Common myeloid progenitor, CD34-positive (primary cell): ENCODE measurements around the gene MYO3A.

Experiments used
- CTCF ChIA-PET: fragments of 350-600 bp; sonication (Branson Sonifier 250); formaldehyde crosslinking; loops from one replicate; lab custom pipeline; 2021; ENCODE audit warnings: antibody characterized with exemption; lab: Charles Lee
- POLR2A ChIA-PET: fragments of 350-600 bp; sonication (Branson Sonifier 250); formaldehyde crosslinking; loops from one replicate; lab custom pipeline; 2021; ENCODE audit warnings: antibody characterized with exemption; lab: Charles Lee
- DNase-seq, 3 donors: peaks; one replicate each; pipeline versions ENCODE4 v3.0.0 to v3.0.0-alpha.2; 2013
- H3K27ac ChIP-seq, 2 experiments: 1 replicate in 1 of 2; 2 replicates in 1 of 2; pipeline ENCODE4 v1.7.0; 2013; ENCODE audit warnings: inconsistent platforms in 2 of 2, low read length in 2 of 2, mild to moderate bottlenecking in 2 of 2, low read depth in 1 of 2, moderate library complexity in 1 of 2; ENCODE audit not compliant: severe bottlenecking in 2 of 2, insufficient read depth in 1 of 2, poor library complexity in 1 of 2
- H3K27me3 ChIP-seq, 5 experiments: replicated peaks in 2 of 5; 1 replicate in 3 of 5; 2 replicates in 2 of 5; pipeline versions ENCODE4 v1.6.1 to v1.7.0; 2013; ENCODE audit warnings: low read length in 4 of 5, mild to moderate bottlenecking in 2 of 5, moderate library complexity in 2 of 5, inconsistent platforms in 1 of 5; ENCODE audit not compliant: insufficient read depth in 5 of 5, control insufficient read depth in 4 of 5
- H3K36me3 ChIP-seq, 4 experiments: 1 replicate in 2 of 4; 2 replicates in 2 of 4; pipeline versions ENCODE4 v1.6.1 to v1.7.0; 2013; ENCODE audit warnings: low read length in 3 of 4, control low read depth in 1 of 4, mild to moderate bottlenecking in 1 of 4; ENCODE audit not compliant: control insufficient read depth in 4 of 4, insufficient read depth in 4 of 4
- H3K4me1 ChIP-seq, 4 experiments: 1 replicate in 3 of 4; 2 replicates in 1 of 4; pipeline versions ENCODE4 v1.6.1 to v1.7.1; 2013; ENCODE audit warnings: low read length in 3 of 4, mild to moderate bottlenecking in 3 of 4, control low read depth in 1 of 4, inconsistent platforms in 1 of 4, moderate library complexity in 1 of 4; ENCODE audit not compliant: control insufficient read depth in 4 of 4, insufficient read depth in 4 of 4; ENCODE audit errors: control extremely low read depth in 1 of 4
- H3K4me3 ChIP-seq, 7 experiments: 1 replicate in 4 of 7; 2 replicates in 3 of 7; pipeline versions ENCODE4 v1.5.1 to v1.7.0; 2013; ENCODE audit warnings: mild to moderate bottlenecking in 7 of 7, low read length in 6 of 7, moderate library complexity in 6 of 7, inconsistent platforms in 2 of 7, low read depth in 2 of 7, control low read depth in 1 of 7; ENCODE audit not compliant: insufficient read depth in 4 of 7, control insufficient read depth in 1 of 7; ENCODE audit errors: extremely low read depth in 1 of 7
- H3K9me3 ChIP-seq, 5 experiments: 1 replicate in 4 of 5; 2 replicates in 1 of 5; pipeline versions ENCODE4 v1.6.1 to v1.7.1; 2013; ENCODE audit warnings: low read length in 4 of 5, mild to moderate bottlenecking in 2 of 5, inconsistent platforms in 1 of 5, low read depth in 1 of 5, moderate library complexity in 1 of 5; ENCODE audit not compliant: control insufficient read depth in 4 of 5, insufficient read depth in 2 of 5; ENCODE audit errors: control extremely low read depth in 1 of 5
- WGBS: methylation state at CpG from one replicate; pipeline ENCODE4 v1.1.5; 2013; ENCODE audit not compliant: insufficient coverage; 5-methylcytosine and 5-hydroxymethylcytosine counted together

The MYO3A gene

DNA sequence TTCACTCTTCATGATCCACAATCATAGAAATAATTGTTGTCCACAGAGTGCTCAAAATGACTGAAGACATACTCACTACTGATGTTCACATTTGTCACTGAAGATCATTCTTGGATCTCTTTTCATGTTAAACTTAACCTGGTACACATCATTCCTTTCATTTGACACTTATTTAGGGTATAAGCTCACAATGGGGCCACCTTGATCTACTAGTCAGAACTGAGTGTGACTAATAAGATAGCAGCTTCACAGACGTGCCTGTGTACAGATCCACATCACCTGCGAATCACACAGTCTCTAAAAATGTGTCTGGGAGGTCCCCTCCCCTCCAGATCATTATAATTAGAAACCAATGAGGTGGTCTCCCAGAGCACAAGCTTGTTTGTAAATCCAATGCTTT lies 304.3 kb downstream of the MYO3A start:
- H3K4me1 ChIP-seq = no peaks in the 10 kb centered on the region
- WGBS = 86% methylated on average over 2 of the region's 2 CpGs
- no peak overlapping the region for H3K27ac ChIP-seq
- peaks cover 2 to 33% (median 6%) of the 10 kb centered on the region in 5 experiments for H3K27me3 ChIP-seq
- no peak for DNase-seq
- no peaks in the 10 kb centered on the region for H3K9me3 ChIP-seq
- CTCF ChIA-PET = interaction anchor here (1.0 kb wide), 1 partner anchor 17 kb away, joined by 4 read pairs; no protein-coding TSS in a partner anchor
- no peak overlapping the region for H3K4me3 ChIP-seq
- no peaks in the 10 kb centered on the region for H3K36me3 ChIP-seq
- POLR2A ChIA-PET = no interaction called here

DNA sequence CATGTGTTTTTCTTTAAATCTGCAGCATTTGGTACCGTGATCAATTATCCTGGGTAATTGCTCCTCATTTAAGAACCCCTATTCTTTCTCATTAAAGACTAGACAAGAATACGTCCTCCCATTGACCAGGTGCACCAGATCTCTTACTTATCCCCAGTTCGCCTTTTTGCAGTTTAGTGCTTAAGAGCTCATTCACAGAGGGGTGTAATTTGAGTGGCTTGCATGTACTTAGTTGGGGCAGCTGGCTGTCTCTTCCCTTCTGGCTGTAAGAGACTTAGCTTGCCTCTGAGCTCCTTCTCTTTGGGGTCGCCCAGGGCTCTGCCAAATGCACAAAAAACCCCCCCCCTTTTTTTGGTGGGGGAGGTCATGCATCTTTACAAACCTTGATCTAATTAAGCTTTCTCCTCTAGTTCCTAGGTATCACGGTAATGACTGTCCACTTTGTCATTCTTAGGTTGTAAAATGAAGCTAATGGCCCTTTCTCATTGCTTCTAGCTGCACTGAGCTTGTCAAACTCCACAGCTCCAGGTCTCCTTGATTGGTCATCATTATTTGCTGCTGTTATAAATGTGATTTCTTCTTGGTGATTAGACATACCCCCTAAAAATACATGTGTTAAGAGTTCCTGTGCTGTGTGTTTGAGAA lies 308.8 kb downstream of the MYO3A start:
- CTCF ChIA-PET = interaction anchor here (1.1 kb wide), 1 partner anchor 26 kb away, joined by 3 read pairs; no protein-coding TSS in a partner anchor
- no peak for DNase-seq
- Histone ChIP-seq H3K4me3 (no peak overlapping the region), H3K4me1 (no peaks in the 10 kb centered on the region), H3K27me3 (peaks cover 2 to 25% (median 6%) of the 10 kb centered on the region in 5 experiments), H3K9me3 (no peaks in the 10 kb centered on the region), H3K27ac (no peak overlapping the region), H3K36me3 (no peaks in the 10 kb centered on the region)
- 20% methylated on average over 3 of the region's 5 CpGs for WGBS
- POLR2A ChIA-PET = no interaction called here

DNA sequence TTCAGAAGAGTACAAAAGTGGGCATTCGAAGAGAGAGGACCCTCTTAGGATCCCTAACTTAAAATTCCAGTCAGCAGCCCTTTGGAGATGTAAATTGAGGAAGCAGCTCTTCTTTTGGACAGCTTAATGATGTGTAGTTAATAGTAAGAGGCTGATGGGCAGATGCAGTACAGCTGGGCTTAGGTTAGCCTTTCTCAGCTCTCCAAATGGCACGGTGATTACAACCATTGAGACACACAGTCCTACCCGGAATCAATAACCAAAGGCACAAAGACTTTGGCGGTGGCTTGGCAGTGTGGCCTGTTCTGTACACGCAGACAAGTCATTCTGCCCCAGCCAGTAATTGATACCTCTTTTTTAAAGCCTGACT lies 309.3 kb downstream of the MYO3A start:
- Histone ChIP-seq H3K4me3 (no peak overlapping the region), H3K36me3 (no peaks in the 10 kb centered on the region), H3K4me1 (no peaks in the 10 kb centered on the region), H3K9me3 (no peaks in the 10 kb centered on the region), H3K27me3 (peaks cover 0 to 25% (median 6%) of the 10 kb centered on the region in 5 experiments), H3K27ac (no peak overlapping the region)
- CTCF ChIA-PET = interaction anchor here (1.1 kb wide), 1 partner anchor 26 kb away, joined by 3 read pairs; no protein-coding TSS in a partner anchor
- DNase-seq = no peak
- WGBS = 68% methylated on average over 3 of the region's 5 CpGs
- POLR2A ChIA-PET = no interaction called here

DNA sequence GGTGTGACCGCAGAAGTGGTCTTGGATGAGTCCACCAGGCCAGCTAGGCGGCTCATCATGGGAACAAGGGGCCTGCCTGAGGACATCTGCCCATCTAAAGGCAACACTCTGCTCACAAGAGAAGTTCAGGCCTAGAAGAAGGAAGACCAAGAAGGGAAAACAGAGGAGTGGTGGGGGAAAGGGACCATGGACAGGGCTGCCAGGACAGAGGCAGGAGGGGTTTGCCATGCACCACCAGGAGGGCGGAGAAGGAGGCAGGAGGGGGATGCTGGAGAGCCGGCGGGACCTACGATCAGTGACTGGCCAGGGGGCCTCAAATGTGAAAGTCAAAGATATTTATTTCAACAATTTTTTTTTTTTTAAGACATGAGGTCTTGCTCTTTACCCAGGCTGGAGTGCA lies 315.7 kb downstream of the MYO3A start:
- Histone ChIP-seq H3K36me3 (no peaks in the 10 kb centered on the region), H3K27ac (no peak overlapping the region), H3K27me3 (peaks cover 0 to 4% (median 0%) of the 10 kb centered on the region in 5 experiments), H3K4me3 (no peak overlapping the region), H3K4me1 (no peaks in the 10 kb centered on the region), H3K9me3 (no peaks in the 10 kb centered on the region)
- whole genome bisulfite sequencing = 68% methylated on average over 2 of the region's 6 CpGs
- POLR2A ChIA-PET = no interaction called here
- no peak for DNase-seq
- CTCF ChIA-PET = no interaction called here

DNA sequence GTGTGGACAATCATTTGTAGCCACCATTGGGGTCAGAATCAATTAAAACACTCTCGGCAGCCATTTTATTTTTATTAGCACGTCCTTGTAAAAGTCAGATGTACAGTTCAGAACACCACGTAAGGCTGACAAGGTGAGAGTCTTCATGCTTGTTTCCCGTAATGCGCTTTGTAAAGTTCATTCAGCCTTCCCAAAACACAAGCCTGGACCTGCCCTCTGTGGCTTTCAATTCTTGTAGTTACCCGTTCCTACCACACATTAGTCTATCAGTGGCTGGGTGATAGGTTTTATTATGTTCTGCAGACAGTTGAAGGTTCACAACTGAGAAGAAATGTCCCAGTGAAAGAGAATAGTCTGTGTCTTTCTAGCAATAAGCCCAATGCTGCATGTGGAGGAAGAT lies 317.9 kb downstream of the MYO3A start:
- CTCF ChIA-PET = no interaction called here
- Histone ChIP-seq H3K9me3 (no peaks in the 10 kb centered on the region), H3K27ac (no peak overlapping the region), H3K27me3 (peaks cover 0 to 8% (median 2%) of the 10 kb centered on the region in 5 experiments), H3K36me3 (no peaks in the 10 kb centered on the region), H3K4me1 (no peaks in the 10 kb centered on the region), H3K4me3 (no peak overlapping the region)
- DNase-seq = no peak
- POLR2A ChIA-PET = no interaction called here
- WGBS = 97% methylated on average over 4 of the region's 6 CpGs

DNA sequence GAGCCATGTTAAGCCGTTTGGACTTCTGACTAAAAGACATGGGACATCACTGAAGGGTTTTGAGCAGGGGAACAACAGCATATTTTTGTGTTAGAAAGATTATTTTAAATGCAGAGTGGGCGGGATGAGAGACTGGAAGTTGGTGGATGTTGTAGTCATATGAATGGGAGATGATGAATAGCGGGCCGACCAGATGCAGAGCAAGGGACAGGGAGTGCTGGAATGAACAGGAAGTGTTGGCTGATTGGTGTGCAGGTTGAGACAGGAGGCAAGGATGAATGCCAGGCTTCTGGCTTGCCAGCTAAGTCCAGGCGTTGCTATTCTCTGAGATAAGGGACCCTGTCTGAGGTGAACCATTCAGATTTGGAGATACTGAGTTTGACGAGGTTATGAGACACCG lies 320.6 kb downstream of the MYO3A start:
- WGBS = 82% methylated on average over 7 of the region's 7 CpGs
- Histone ChIP-seq H3K27ac (no peak overlapping the region), H3K27me3 (peaks cover 0 to 11% (median 2%) of the 10 kb centered on the region in 5 experiments), H3K9me3 (no peaks in the 10 kb centered on the region), H3K4me1 (no peaks in the 10 kb centered on the region), H3K4me3 (no peak overlapping the region), H3K36me3 (no peaks in the 10 kb centered on the region)
- CTCF ChIA-PET = interaction anchor here (1.1 kb wide), 1 partner anchor 9 kb away, joined by 4 read pairs; no protein-coding TSS in a partner anchor
- no peak for DNase-seq
- POLR2A ChIA-PET = no interaction called here

DNA sequence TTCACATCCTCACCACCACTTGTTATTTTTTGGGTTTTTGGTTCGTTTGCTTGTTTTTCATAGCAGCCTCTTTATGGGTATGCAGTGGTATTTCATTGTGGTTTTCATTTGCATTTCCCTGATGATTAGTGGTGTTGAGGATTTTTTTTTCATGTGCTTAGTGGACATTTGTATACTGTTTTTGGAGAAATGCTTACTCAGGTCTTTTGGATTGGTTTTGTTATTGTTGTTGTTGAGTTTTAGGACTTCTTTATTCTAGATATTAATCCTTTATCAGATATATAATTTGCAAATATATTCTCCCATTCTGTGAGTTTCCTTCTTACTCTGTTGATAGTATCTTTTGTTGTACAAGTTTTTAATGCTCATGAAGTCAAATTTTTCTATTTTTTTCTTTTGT lies 325.3 kb downstream of the MYO3A start:
- Histone ChIP-seq H3K27ac (no peak overlapping the region), H3K4me3 (no peak overlapping the region), H3K36me3 (no peaks in the 10 kb centered on the region), H3K4me1 (no peaks in the 10 kb centered on the region), H3K27me3 (peaks cover 1 to 14% (median 2%) of the 10 kb centered on the region in 5 experiments), H3K9me3 (no peaks in the 10 kb centered on the region)
- no CpG with 5 or more reads among the region's 1 CpG for WGBS
- DNase-seq = no peak
- ChIA-PET POLR2A (no interaction called here), CTCF (no interaction called here)
